DLD1 (cell line): ENCODE results near the gene THSD4.
"Not testable (repeated sequence)": the region's sequence is repeated elsewhere in the genome, so short reads cannot be mapped to it uniquely, and the experiment has no call there.

Experiments used
- in situ Hi-C: cut with HindIII; loops from 2 replicates; pipeline ENCODE4 v1.10.0; 2017; ENCODE audit warnings: low sequenced_read_pairs

Gene THSD4

GRCh38 chr15:71319424-71319823 lies 204.2 kb downstream of the THSD4 start:
- in situ Hi-C loops: not testable (repeated sequence)

DNA sequence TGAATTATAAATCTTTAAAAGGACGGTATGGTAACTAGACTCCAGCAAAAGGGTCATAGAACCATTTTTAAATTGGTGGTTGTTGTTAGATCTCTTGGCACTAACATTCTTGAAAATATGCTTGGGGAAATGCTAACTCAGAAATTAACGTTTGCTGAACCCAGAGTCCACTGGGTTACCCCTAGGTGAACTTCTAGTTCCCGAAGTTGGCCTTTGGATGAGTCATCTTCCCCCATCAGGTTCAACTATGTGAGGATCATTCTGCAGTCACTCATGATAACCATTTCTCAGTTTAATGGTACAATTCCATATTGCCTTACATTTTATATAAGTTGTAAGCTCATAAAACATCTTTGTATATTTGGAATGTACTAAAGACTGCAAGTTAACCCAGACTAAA lies 204.7 kb downstream of the THSD4 start:
- in situ Hi-C loops: no loop called here

DNA sequence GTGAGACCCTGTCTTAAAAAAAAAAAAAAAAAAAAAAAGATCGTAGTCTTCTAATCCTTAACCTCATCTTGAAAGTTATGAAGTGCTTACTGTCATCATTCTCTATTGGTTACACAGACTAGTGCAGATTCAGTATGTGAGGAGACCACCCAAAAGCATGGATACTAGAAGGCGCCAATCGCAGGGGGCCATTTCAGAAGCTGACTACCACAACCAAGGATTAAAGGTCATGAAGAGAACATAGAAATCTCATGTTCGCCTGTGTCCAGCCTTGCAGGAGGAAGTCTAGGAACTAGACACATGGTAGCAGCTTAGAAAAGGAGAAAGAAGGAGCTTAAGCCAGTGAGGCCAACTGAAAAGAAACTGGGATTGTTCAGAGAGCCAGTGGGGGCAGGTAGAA lies 207.8 kb downstream of the THSD4 start:
- in situ Hi-C loops: no loop called here

DNA sequence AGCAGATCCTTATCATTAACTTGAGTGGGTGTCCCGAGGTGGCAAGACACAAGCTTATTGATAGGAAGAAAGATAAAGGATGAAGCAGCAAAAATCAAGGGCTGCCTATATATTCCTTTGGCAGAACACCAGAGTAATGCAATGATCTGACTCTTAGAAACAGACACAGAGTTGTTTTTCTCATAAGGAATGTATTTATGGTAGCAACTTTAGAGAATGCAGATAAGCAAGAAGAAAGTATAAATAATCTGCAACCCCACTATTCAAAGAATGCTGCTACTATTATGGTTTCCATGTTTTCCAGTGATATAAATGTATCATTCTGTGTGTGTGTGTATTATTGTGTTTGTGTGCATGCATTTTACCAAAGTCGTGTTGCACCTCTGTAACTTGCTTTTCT lies 208.3 kb downstream of the THSD4 start:
- in situ Hi-C loops: no loop called here

- in situ Hi-C loops: no loop called here
Measured at GRCh38 chr15:71325481-71325880, 210.2 kb downstream of the THSD4 start.

- in situ Hi-C loops: no loop called here
Measured at GRCh38 chr15:71328453-71328852, 213.2 kb downstream of the THSD4 start.

DNA sequence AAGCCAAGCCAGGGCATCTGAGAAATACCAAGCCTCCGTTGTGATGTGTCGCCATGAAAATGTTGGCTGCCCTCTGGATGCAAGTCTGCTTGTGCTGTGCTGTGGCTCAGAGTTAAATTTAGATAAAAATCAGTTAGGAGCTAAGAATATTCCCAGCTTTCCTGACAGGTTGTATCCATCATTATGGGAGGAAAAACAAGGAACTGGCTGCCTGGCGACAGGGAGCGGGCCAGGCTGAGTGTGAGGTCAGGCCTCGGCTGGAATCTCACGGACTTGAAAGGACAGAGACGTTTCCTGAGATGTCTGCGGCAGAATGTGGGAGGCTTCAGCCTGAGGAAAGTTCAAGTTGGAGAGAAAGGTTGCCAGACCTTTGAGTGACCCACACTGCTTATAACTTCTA lies 213.8 kb downstream of the THSD4 start:
- in situ Hi-C loops: no loop called here

GRCh38 chr15:71329497-71330260 lies 214.4 kb downstream of the THSD4 start:
- in situ Hi-C loops: no loop called here

GRCh38 chr15:71330638-71331162 lies 215.4 kb downstream of the THSD4 start:
- in situ Hi-C loops: no loop called here

- in situ Hi-C loops: no loop called here
Measured at GRCh38 chr15:71331173-71331572, 215.9 kb downstream of the THSD4 start.

DNA sequence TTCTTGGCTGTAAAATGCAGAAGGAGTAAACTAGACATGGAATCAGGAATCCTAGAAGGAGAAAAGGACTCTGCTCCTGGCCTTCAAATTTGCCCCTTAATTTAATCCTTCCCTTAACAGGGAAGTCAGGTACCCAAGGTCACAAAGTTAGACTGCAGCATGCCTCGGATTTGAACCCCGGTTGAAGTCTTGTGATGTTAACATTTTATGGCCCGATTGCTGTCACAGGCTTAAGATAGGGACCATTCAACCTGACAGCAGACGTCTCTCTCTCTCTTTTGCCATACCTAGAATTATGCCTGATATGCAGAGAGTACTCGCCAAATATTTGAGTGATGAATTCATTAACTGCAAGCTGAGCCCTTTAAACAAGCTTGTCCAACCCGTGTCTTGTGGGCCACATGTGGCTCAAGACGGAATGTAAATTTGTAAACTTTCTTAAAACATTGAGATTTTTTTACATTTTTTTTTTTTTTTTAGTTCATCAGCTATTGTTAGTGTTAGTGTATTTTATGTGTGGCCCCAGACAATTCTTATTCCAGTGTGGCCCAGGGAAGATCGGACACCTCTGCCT lies 217.2 kb downstream of the THSD4 start:
- in situ Hi-C loops: no loop called here

- in situ Hi-C loops: no loop called here
Measured at GRCh38 chr15:71333136-71333700, 217.9 kb downstream of the THSD4 start.

- in situ Hi-C loops: no loop called here
Measured at GRCh38 chr15:71333839-71334238, 218.6 kb downstream of the THSD4 start.

DNA sequence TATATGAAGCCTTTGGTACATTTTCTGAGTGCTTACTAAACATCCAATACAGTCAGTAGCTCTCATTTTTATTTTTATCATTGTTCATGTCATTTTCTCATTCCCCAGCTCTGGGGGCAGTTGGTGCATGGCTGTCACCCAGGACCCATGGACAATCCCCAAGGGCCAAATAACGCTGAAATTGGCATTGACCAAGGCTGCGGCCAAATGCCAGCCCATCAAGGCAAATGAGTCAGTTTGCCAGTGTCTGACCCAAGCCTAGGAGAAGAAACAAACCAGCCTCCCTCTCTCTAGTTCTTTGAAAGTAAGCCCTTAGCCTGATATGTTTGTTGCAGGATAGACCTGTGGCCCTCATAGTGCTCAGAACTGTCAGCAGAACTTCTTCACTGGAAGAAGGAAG lies 219.2 kb downstream of the THSD4 start:
- in situ Hi-C loops: no loop called here

DNA sequence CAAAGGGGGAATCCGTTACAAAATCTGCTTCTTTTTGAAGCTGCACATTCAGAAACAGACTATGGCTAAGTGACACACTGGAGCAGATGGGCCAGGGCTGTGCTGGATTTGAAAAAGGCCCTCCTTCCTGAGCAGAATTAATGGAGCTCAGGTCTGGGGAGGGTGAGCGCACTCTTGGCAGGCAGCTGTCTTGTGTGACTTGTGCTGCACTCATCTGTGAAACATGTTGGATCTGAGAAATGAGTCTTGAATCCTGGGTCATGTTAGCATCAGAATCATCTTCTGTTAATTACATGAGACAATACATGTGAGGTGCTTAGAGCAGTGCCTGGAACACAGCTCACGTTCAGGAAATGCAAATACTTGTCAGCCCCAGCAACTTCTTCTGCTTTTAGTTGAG lies 219.6 kb downstream of the THSD4 start:
- in situ Hi-C loops: no loop called here

DNA sequence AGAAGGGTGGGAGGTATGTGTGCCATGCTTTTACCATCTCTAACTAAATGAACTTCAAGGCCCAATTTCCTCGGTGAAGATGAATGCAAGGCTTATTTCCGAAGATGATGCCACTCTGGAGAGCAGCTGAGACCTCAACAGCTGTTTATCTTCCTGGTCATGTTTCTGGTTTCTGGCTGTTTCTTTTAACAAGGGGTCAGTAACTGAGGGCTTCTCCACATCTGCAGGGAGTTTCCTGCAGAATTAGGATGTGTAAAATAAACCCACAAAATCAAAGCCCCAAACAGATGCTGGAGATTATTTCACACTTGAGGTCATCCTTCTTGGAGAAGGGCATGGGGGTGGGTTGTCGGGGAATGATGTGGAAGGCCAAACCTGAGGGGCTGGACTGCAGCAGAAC lies 220.3 kb downstream of the THSD4 start:
- in situ Hi-C loops: no loop called here

DNA sequence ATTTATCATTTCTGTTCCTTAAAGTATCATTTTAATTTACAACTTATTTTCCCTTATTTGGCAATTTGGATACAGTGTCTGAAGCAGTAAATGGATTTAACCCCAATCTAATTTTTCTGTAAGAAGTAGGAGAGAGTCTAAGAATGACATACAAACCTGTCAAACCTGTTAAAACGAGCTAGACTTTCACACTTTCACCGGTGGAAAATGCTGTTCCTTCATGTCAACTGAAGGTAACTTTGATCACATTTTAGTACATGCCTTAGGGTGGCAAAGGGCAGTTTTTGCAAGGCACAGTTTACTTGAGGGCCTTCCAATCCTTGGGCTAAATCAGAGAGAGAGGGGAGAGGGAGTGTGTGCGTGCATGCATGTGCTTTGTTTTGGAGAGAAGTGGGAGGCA lies 221.4 kb downstream of the THSD4 start:
- in situ Hi-C loops: no loop called here

DNA sequence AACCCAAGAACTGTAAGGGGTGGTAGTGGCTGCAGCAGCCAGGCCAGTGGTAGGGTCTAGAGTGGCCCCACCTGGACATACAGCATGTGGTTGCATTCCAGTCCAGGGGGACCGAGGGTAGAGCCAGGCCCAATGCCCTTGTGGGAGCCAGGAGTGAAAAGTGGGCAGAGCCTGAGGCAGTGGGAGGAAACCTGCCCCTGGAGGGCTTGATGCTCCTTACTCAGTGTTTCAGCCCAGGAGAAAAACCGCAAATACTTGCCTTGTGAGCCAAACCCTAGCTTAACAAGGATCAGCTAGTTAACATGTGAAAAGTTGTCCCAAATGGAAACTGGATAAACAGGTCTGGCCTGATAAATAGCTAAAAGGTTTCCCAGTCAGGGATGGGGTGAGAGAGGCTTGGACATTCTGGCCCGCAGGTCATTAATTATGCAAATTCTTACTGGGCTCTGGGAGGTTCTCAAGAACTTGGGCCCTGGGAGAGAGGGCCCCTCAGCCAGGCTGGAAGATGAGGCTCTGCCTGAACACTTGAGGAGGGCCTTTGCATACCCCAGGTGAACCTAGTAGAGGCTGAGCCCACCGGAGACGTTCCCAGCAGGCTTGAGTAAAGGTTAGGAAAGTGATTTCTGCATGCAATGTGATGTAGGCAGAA lies 222.1 kb downstream of the THSD4 start:
- in situ Hi-C loops: no loop called here

GRCh38 chr15:71338265-71338664 lies 223.0 kb downstream of the THSD4 start:
- in situ Hi-C loops: no loop called here

DNA sequence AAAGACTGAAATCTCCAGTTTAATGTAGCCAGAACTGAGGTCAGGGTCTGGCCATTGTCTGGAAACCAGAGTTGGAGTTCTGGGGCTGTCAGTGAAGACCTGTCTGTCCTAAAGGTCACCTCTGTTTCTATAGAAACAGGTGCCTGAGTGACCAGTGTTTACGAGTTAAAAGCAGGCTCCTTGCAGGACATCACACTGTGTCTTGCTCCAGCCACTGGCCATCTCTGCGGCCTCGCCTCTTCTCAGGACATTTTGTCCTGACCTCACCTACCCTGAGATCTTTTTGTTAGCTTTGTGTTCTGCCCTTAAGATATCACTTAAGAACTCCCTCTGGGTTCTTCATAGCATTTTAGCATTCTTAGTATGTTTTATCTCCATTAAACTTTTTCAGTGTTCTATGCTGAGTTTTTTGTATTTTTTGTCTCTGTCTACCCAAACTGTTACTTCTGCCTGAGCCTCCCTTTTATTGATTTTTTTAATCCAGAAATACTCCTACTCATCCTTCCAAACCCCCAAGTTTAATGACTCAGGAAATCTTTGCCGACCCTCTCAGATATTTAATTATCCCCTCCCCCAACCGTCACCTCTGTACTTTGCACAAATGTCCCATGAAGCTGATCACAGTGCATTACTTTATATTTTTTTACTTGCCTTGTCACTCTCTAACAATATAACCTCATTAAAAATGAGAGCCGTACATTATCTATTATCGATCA lies 223.7 kb downstream of the THSD4 start:
- in situ Hi-C loops: no loop called here
